Measurements from ENCODE around the gene ENHO. TPM values are rescaled to one million over a fixed set of nuclear protein-coding genes. Genes with fewer than 3 reads are reported as not detected.

Gene ENHO
- total and polyA plus RNA-seq, 2 of the 8 experiments (the other 6 are each of a cell fraction or from before 2014, with no cell fraction given): 12.2 to 49.4 TPM

DNA sequence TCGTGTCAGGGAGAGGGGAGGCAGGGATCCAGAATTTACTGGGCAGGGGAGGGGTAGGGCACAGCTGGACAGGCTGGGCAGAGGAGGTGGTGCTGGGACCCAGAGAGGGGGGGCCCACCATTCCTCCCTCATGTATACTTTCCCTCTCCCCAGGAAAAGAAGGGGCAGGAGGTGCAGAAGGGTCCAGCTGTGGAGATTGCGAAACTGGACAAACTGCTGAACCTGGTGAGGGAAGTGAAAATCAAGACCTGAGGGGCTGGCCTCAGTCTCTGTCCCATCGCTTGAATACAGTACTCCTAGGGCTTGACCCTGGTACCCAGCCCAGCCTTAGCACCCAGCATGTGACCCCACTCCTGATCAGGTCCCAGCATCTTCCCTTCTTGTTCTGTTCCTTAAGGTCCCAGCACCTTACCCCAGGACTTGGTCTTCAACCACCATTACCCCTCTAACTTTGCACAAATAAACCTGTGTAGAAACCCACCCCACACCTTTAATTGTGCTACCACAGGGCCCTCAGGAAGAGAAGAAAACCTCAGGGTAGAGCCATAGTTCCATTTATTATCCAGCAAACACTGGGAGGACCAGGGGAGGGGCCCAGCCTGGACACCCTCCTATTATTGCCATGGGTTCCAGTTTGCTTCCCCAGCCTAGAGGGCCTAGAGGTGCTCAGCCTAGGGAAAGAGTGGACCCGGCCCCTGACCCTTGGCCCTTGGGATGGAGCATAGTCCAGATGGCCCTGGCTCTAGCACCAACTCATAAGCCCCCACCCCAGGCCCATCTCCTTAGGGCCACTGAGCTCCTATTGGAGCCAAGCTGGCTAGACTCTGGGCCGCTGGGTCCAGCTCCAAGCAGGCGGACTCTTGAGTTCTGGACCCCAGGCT, 2.0 kb downstream of the ENHO start:
- Histone ChIP-seq H2BK20ac (ENCODE audit: low read length) (no peak overlapping the region), H3K23ac (ENCODE audit: insufficient read length) (no peak overlapping the region), H4K91ac (replicated peaks; ENCODE audit: insufficient read length, low read length) (no peak overlapping the region), H3K36me3 (ENCODE audit: control insufficient read depth in 2 of 4, insufficient read depth in 4 of 4, low read length in 3 of 4) (no peaks in the 10 kb centered on the region), H3K4me2 (ENCODE audit: insufficient read depth in 1 of 2, low read depth in 2 of 2, low read length in 2 of 2) (no peak overlapping the region), H2AFZ (ENCODE audit: low read length) (no peak overlapping the region), H3K4ac (replicated peaks; ENCODE audit: insufficient read length, low read depth, low read length) (no peak overlapping the region), H2BK5ac (ENCODE audit: low read depth, low read length) (no peak overlapping the region), H3K18ac (ENCODE audit: extremely low read depth, low read length) (no peak overlapping the region), H3K79me2 (ENCODE audit: control insufficient read depth in 1 of 2, insufficient read depth in 2 of 2, low read length in 2 of 2) (no peaks in the 10 kb centered on the region), H2BK15ac (ENCODE audit: low read length) (no peak overlapping the region), H3K27me3 (replicated peaks in 1 of 4; ENCODE audit: control insufficient read depth in 3 of 4, extremely low read depth in 1 of 4, insufficient read depth in 3 of 4, low read length in 3 of 4) (peaks cover 1 to 14% (median 11%) of the 10 kb centered on the region in 4 experiments; a peak in 6 of 7 replicates), H3K27ac (ENCODE audit: low read depth, low read length) (no peak overlapping the region), H4K5ac (ENCODE audit: insufficient read length, low read depth, low read length) (no peak overlapping the region), H3K4me3 (ENCODE audit: extremely low read depth in 1 of 4, insufficient read depth in 2 of 4, low read depth in 3 of 4, low read length in 4 of 4) (no peak overlapping the region), H3K79me1 (ENCODE audit: low read depth, low read length) (no peaks in the 10 kb centered on the region), H2AK5ac (ENCODE audit: low read depth, low read length) (no peak overlapping the region), H2BK120ac (replicated peaks; ENCODE audit: low read depth, low read length) (no peak overlapping the region), H2BK12ac (ENCODE audit: low read depth, low read length) (no peak overlapping the region), H3K9ac (replicated peaks in 1 of 4; ENCODE audit: extremely low read depth in 1 of 4, low read depth in 3 of 4, low read length in 3 of 4) (no peak overlapping the region), H3K23me2 (ENCODE audit: low read depth, low read length) (peaks cover 6% of the 10 kb centered on the region), H3K56ac (replicated peaks; ENCODE audit: insufficient read length, low read depth, low read length) (no peak overlapping the region), H3K14ac (ENCODE audit: insufficient read length) (no peak overlapping the region), H4K8ac (ENCODE audit: extremely low read depth, insufficient read depth, low read length) (no peak overlapping the region), H4K20me1 (replicated peaks in 1 of 2; ENCODE audit: control insufficient read depth in 1 of 2, insufficient read depth in 2 of 2, low read length in 2 of 2) (no peaks in the 10 kb centered on the region), H3K4me1 (replicated peaks in 1 of 4; ENCODE audit: control insufficient read depth in 3 of 4, insufficient read depth in 4 of 4, low read length in 3 of 4) (peaks cover 0 to 17% (median 8%) of the 10 kb centered on the region in 4 experiments; a peak in 6 of 7 replicates), H3K9me3 (ENCODE audit: insufficient read depth in 2 of 2, low read depth in 1 of 2, low read length in 1 of 2) (no peaks in the 10 kb centered on the region)
- no peak for TF ChIP-seq NRF1 (IDR thresholded peaks at IDR 0.05; ENCODE audit: low read depth, low read length)
- TF ChIP-seq, protein P1, sequence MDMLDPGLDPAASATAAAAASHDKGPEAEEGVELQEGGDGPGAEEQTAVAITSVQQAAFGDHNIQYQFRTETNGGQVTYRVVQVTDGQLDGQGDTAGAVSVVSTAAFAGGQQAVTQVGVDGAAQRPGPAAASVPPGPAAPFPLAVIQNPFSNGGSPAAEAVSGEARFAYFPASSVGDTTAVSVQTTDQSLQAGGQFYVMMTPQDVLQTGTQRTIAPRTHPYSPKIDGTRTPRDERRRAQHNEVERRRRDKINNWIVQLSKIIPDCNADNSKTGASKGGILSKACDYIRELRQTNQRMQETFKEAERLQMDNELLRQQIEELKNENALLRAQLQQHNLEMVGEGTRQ (IDR thresholded peaks at IDR 0.05; ENCODE audit: low read length): no peak
- TF ChIP-seq SRF (IDR thresholded peaks at IDR 0.05; ENCODE audit: low read depth, low read length): no peak
- TF ChIP-seq BCL11A (IDR thresholded peaks at IDR 0.05; ENCODE audit: low read depth in 2 of 2, low read length in 2 of 2): no peak
- WGBS, 2 experiments (ENCODE audit: extremely low coverage in 1 of 2, insufficient coverage in 1 of 2, insufficient read length in 1 of 2, insufficient replicate concordance in 2 of 2, low coverage in 1 of 2, low lambda C conversion rate in 2 of 2, missing lambda C conversion rate in 1 of 2): 91% methylated on average over 5 of the region's 6 CpGs; no CpG with 5 or more reads in 1 of the 2 experiments
- CTCF ChIA-PET (ENCODE audit: partially characterized antibody): interaction anchor here (0.8 to 6.2 kb wide), 19 partner anchors 12 to 267 kb away, joined by 3 to 53 read pairs (median 6); no protein-coding TSS in a partner anchor
- FAIRE-seq: no peak
- no peak for DNase-seq (ENCODE audit: low read depth in 1 of 2, low spot score in 2 of 2)
- POLR2A ChIA-PET (ENCODE audit: partially characterized antibody): interaction anchor here (1.5 kb wide), 1 partner anchor 10 kb away, joined by 4 read pairs; no protein-coding TSS in a partner anchor
